ENCODE data around the gene FDX2. TPM values are rescaled to one million over a fixed set of nuclear protein-coding genes. Genes with fewer than 3 reads are reported as not detected.

The FDX2 gene
- 22.1 to 41.4 TPM (median 33.1 TPM) in 5 replicates for total RNA-seq (2022; extraction: Qiagen RNA extraction; ENCODE audit: low read depth)

GRCh38 chr19:10315335-10316214, at the start of gene FDX2:
Gene FDX2, minus strand, starts transcription at chr19:10316015. Its CDS starts 19 bp downstream, at chr19:10315996.

GRCh38 chr19:10339380-10339960, 23.7 kb upstream of the FDX2 start, which contains the start of gene ICAM3:
Gene ICAM3, minus strand, starts transcription at chr19:10339624. Its CDS starts 10 bp downstream, at chr19:10339614.

GRCh38 chr19:10332965-10333757, 17.3 kb upstream of the FDX2 start, which contains the start of gene RAVER1:
Gene RAVER1, minus strand, starts transcription at chr19:10333529. Its CDS starts 22 bp downstream, at chr19:10333507.

GRCh38 chr19:10309423-10309822, 6.4 kb downstream of the FDX2 start, which contains the start of gene ZGLP1:
Gene ZGLP1, minus strand, starts transcription at chr19:10309815.

GRCh38 chr19:10289836-10290356, 25.9 kb downstream of the FDX2 start, which contains the start of gene ICAM5:
Gene ICAM5, plus strand, starts transcription at chr19:10289952. Its CDS starts 92 bp downstream, at chr19:10290044.

GRCh38 chr19:10286803-10287737, 28.7 kb downstream of the FDX2 start, which contains the start of gene ICAM4:
Gene ICAM4, plus strand, starts transcription at chr19:10286955. Its CDS starts 58 bp downstream, at chr19:10287013.

GRCh38 chr19:10270616-10271394, 45.0 kb downstream of the FDX2 start, which contains the start of gene ICAM1:
Gene ICAM1, plus strand, starts transcription at chr19:10271120. Its CDS starts 40 bp downstream, at chr19:10271160.

Other genes with a start within 250 kb of the FDX2 start
- gene SHFL, start 229.7 kb downstream of the FDX2 start, total RNA-seq (2022; extraction: Qiagen RNA extraction; ENCODE audit: low read depth) = 6.0 to 9.3 TPM (median 8.2 TPM) in 5 replicates
- gene ANGPTL6, start 213.3 kb downstream of the FDX2 start, total RNA-seq (2022; extraction: Qiagen RNA extraction; ENCODE audit: low read depth) = 0.05 to 0.14 TPM (median 0.12 TPM) in 3 of 5 replicates, not detected in the others
- 39.6 to 57.2 TPM (median 57.1 TPM) in 5 replicates for gene PPAN, start 209.7 kb downstream of the FDX2 start, total RNA-seq (2022; extraction: Qiagen RNA extraction; ENCODE audit: low read depth)
- 5.8 to 13.1 TPM (median 7.6 TPM) in 5 replicates for gene P2RY11, start 204.3 kb downstream of the FDX2 start, total RNA-seq (2022; extraction: Qiagen RNA extraction; ENCODE audit: low read depth)
- 161 to 180 TPM (median 166 TPM) in 5 replicates for gene EIF3G, start 196.1 kb downstream of the FDX2 start, total RNA-seq (2022; extraction: Qiagen RNA extraction; ENCODE audit: low read depth)
- 51.3 to 66.7 TPM (median 64.7 TPM) in 5 replicates for gene DNMT1, start 121.1 kb downstream of the FDX2 start, total RNA-seq (2022; extraction: Qiagen RNA extraction; ENCODE audit: low read depth)
- gene S1PR2, start 84.7 kb downstream of the FDX2 start, total RNA-seq (2022; extraction: Qiagen RNA extraction; ENCODE audit: low read depth) = 0.96 to 1.2 TPM (median 1.2 TPM) in 5 replicates
- gene MRPL4, start 63.8 kb downstream of the FDX2 start, total RNA-seq (2022; extraction: Qiagen RNA extraction; ENCODE audit: low read depth) = 59.0 to 78.7 TPM (median 77.4 TPM) in 5 replicates
- gene ICAM1, start 44.9 kb downstream of the FDX2 start, total RNA-seq (2022; extraction: Qiagen RNA extraction; ENCODE audit: low read depth) = 4.2 to 6.4 TPM (median 5.1 TPM) in 5 replicates
- 0.10 to 0.12 TPM in 2 of 5 replicates, not detected in the others for gene ICAM4, start 29.1 kb downstream of the FDX2 start, total RNA-seq (2022; extraction: Qiagen RNA extraction; ENCODE audit: low read depth)
- gene ICAM5, start 26.1 kb downstream of the FDX2 start, total RNA-seq (2022; extraction: Qiagen RNA extraction; ENCODE audit: low read depth) = 0.42 to 1.2 TPM (median 0.78 TPM) in 5 replicates
- 1.2 to 4.1 TPM (median 1.8 TPM) in 5 replicates for gene ZGLP1, start 6.2 kb downstream of the FDX2 start, total RNA-seq (2022; extraction: Qiagen RNA extraction; ENCODE audit: low read depth)
- 19.7 to 31.8 TPM (median 26.2 TPM) in 5 replicates for gene RAVER1, start 17.5 kb upstream of the FDX2 start, total RNA-seq (2022; extraction: Qiagen RNA extraction; ENCODE audit: low read depth)
- 6.5 to 11.4 TPM (median 8.8 TPM) in 5 replicates for gene ICAM3, start 23.6 kb upstream of the FDX2 start, total RNA-seq (2022; extraction: Qiagen RNA extraction; ENCODE audit: low read depth)
- gene TYK2, start 64.6 kb upstream of the FDX2 start, total RNA-seq (2022; extraction: Qiagen RNA extraction; ENCODE audit: low read depth) = 25.9 to 44.4 TPM (median 43.3 TPM) in 5 replicates
- 163 to 208 TPM (median 188 TPM) in 5 replicates for gene CDC37, start 87.5 kb upstream of the FDX2 start, total RNA-seq (2022; extraction: Qiagen RNA extraction; ENCODE audit: low read depth)
- 4.2 to 5.2 TPM (median 4.2 TPM) in 5 replicates for gene PDE4A, start 104.5 kb upstream of the FDX2 start, total RNA-seq (2022; extraction: Qiagen RNA extraction; ENCODE audit: low read depth)
- gene KEAP1, start 187.3 kb upstream of the FDX2 start, total RNA-seq (2022; extraction: Qiagen RNA extraction; ENCODE audit: low read depth) = 51.6 to 75.8 TPM (median 59.7 TPM) in 5 replicates
- gene S1PR5, start 201.4 kb upstream of the FDX2 start, total RNA-seq (2022; extraction: Qiagen RNA extraction; ENCODE audit: low read depth) = 2.0 to 3.0 TPM (median 2.5 TPM) in 5 replicates
- 16.7 to 24.8 TPM (median 20.3 TPM) in 5 replicates for gene ATG4D, start 227.9 kb upstream of the FDX2 start, total RNA-seq (2022; extraction: Qiagen RNA extraction; ENCODE audit: low read depth)
- gene KRI1, start 250.0 kb upstream of the FDX2 start, total RNA-seq (2022; extraction: Qiagen RNA extraction; ENCODE audit: low read depth) = 16.5 to 19.6 TPM (median 18.3 TPM) in 5 replicates

All from A549 treated with RU486 at 1 μM for 4 hours (cell line).